HUES48 (cell line): ENCODE data around the gene AKAP6.

Experiments used
- H3K27ac ChIP-seq: one replicate; pipeline ENCODE4 v1.7.0; 2013; ENCODE audit warnings: low read depth, low read length, inconsistent platforms
- H3K27me3 ChIP-seq: 2 replicates; pipeline ENCODE4 v1.6.1; 2013; ENCODE audit warnings: mild to moderate bottlenecking, low read length; ENCODE audit not compliant: control insufficient read depth, insufficient read depth
- H3K36me3 ChIP-seq: 2 replicates; pipeline ENCODE4 v1.6.1; 2013; ENCODE audit warnings: low read length; ENCODE audit not compliant: control insufficient read depth, insufficient read depth
- H3K4me1 ChIP-seq: 2 replicates; pipeline ENCODE4 v1.6.1; 2013; ENCODE audit warnings: mild to moderate bottlenecking, low read length; ENCODE audit not compliant: control insufficient read depth, insufficient read depth
- H3K4me3 ChIP-seq: 2 replicates; pipeline ENCODE4 v1.5.1; 2013; ENCODE audit warnings: mild to moderate bottlenecking, low read depth, low read length
- H3K9ac ChIP-seq: 2 replicates; pipeline ENCODE4 v1.6.1; 2013; ENCODE audit warnings: mild to moderate bottlenecking, low read depth, low read length, moderate library complexity
- H3K9me3 ChIP-seq: 2 replicates; pipeline ENCODE4 v1.6.1; 2013; ENCODE audit warnings: low read length; ENCODE audit not compliant: control insufficient read depth, insufficient read depth

AKAP6 gene

GRCh38 chr14:32820181-32820580, 491.1 kb downstream of the AKAP6 start:
- Histone ChIP-seq H3K27me3 (no peaks in the 10 kb centered on the region), H3K4me3 (no peak overlapping the region), H3K27ac (no peak overlapping the region), H3K36me3 (no peaks in the 10 kb centered on the region), H3K9me3 (no peaks in the 10 kb centered on the region), H3K9ac (no peak overlapping the region), H3K4me1 (no peaks in the 10 kb centered on the region)

- H3K27ac ChIP-seq = no peak overlapping the region
These were observed 491.6 kb downstream of the AKAP6 start for GRCh38 chr14:32820682-32821081.

GRCh38 chr14:32821964-32822653, 493.0 kb downstream of the AKAP6 start:
- Histone ChIP-seq H3K36me3 (no peaks in the 10 kb centered on the region), H3K9ac (no peak overlapping the region), H3K27ac (no peak overlapping the region), H3K4me1 (peaks cover 8% of the 10 kb centered on the region), H3K27me3 (no peaks in the 10 kb centered on the region), H3K4me3 (no peak overlapping the region), H3K9me3 (no peaks in the 10 kb centered on the region)

More at GRCh38 chr14:32820682-32821081, 491.6 kb downstream of the AKAP6 start:
- H3K4me1 ChIP-seq = no peaks in the 10 kb centered on the region
- H3K36me3 ChIP-seq = no peaks in the 10 kb centered on the region
- no peaks in the 10 kb centered on the region for H3K9me3 ChIP-seq
- no peak overlapping the region for H3K9ac ChIP-seq
- H3K27me3 ChIP-seq = no peaks in the 10 kb centered on the region
- H3K4me3 ChIP-seq = no peak overlapping the region

GRCh38 chr14:32823706-32824105, 494.6 kb downstream of the AKAP6 start:
- Histone ChIP-seq H3K27me3 (no peaks in the 10 kb centered on the region), H3K9me3 (no peaks in the 10 kb centered on the region), H3K27ac (no peak overlapping the region), H3K4me3 (no peak overlapping the region), H3K9ac (no peak overlapping the region), H3K36me3 (no peaks in the 10 kb centered on the region), H3K4me1 (peaks cover 16% of the 10 kb centered on the region)

GRCh38 chr14:32824195-32824594, 495.1 kb downstream of the AKAP6 start:
- Histone ChIP-seq H3K27me3 (no peaks in the 10 kb centered on the region), H3K36me3 (no peaks in the 10 kb centered on the region), H3K4me1 (peaks cover 19% of the 10 kb centered on the region), H3K9ac (no peak overlapping the region), H3K4me3 (no peak overlapping the region), H3K27ac (no peak overlapping the region), H3K9me3 (no peaks in the 10 kb centered on the region)

- Histone ChIP-seq H3K36me3 (no peaks in the 10 kb centered on the region), H3K9ac (no peak overlapping the region)
These were observed 496.0 kb downstream of the AKAP6 start for GRCh38 chr14:32825058-32825457.

GRCh38 chr14:32826404-32827082, 497.4 kb downstream of the AKAP6 start:
- no peak overlapping the region for H3K9ac ChIP-seq
- H3K4me1 ChIP-seq = peaks cover 19% of the 10 kb centered on the region
- H3K4me3 ChIP-seq = no peak overlapping the region
- no peaks in the 10 kb centered on the region for H3K27me3 ChIP-seq
- H3K27ac ChIP-seq = no peak overlapping the region
- no peaks in the 10 kb centered on the region for H3K9me3 ChIP-seq
- H3K36me3 ChIP-seq = no peaks in the 10 kb centered on the region

More at GRCh38 chr14:32825058-32825457, 496.0 kb downstream of the AKAP6 start:
- Histone ChIP-seq H3K27me3 (no peaks in the 10 kb centered on the region), H3K9me3 (no peaks in the 10 kb centered on the region), H3K27ac (no peak overlapping the region), H3K4me3 (no peak overlapping the region), H3K4me1 (peaks cover 19% of the 10 kb centered on the region)

- Histone ChIP-seq H3K9me3 (no peaks in the 10 kb centered on the region), H3K27me3 (no peaks in the 10 kb centered on the region), H3K4me1 (peaks cover 19% of the 10 kb centered on the region), H3K27ac (no peak overlapping the region), H3K9ac (no peak overlapping the region), H3K4me3 (no peak overlapping the region), H3K36me3 (no peaks in the 10 kb centered on the region)
These were observed 498.4 kb downstream of the AKAP6 start for GRCh38 chr14:32827514-32827913.

GRCh38 chr14:32835924-32836323, 506.8 kb downstream of the AKAP6 start:
- no peaks in the 10 kb centered on the region for H3K9me3 ChIP-seq
- no peaks in the 10 kb centered on the region for H3K27me3 ChIP-seq
- no peak overlapping the region for H3K4me3 ChIP-seq
- H3K9ac ChIP-seq = no peak overlapping the region
- H3K4me1 ChIP-seq = no peaks in the 10 kb centered on the region; the same call in 1 of the 2 replicates
- H3K36me3 ChIP-seq = no peaks in the 10 kb centered on the region
- H3K27ac ChIP-seq = no peak overlapping the region

GRCh38 chr14:32841698-32842097, 512.6 kb downstream of the AKAP6 start:
- no peaks in the 10 kb centered on the region for H3K9me3 ChIP-seq
- no peaks in the 10 kb centered on the region for H3K27me3 ChIP-seq
- no peaks in the 10 kb centered on the region for H3K4me1 ChIP-seq
- H3K36me3 ChIP-seq = no peaks in the 10 kb centered on the region
- H3K9ac ChIP-seq = no peak overlapping the region
- H3K27ac ChIP-seq = no peak overlapping the region
- H3K4me3 ChIP-seq = no peak overlapping the region

- H3K4me1 ChIP-seq = no peaks in the 10 kb centered on the region
- H3K36me3 ChIP-seq = no peaks in the 10 kb centered on the region
- H3K27ac ChIP-seq = no peak overlapping the region
- H3K9me3 ChIP-seq = no peaks in the 10 kb centered on the region
- H3K27me3 ChIP-seq = no peaks in the 10 kb centered on the region
- H3K9ac ChIP-seq = no peak overlapping the region
- H3K4me3 ChIP-seq = no peak overlapping the region
These were observed 517.8 kb downstream of the AKAP6 start for GRCh38 chr14:32846821-32847365.
